Endothelial cell (in vitro differentiated cells): ENCODE measurements around the gene ASPM. TPM values are rescaled to one million over a fixed set of nuclear protein-coding genes. Genes with fewer than 3 reads are reported as not detected.

Experiments used
- total RNA-seq: library from RNA; stranded (reverse); fragmentation: NEBNext Ultra II Directional; extraction: Animal tissue kit (Norgen Biotek cat#: 25700); gene quantifications from one replicate; pipeline ENCODE4 v1.2.1, GENCODE V29; 2021; ENCODE audit not compliant: unreplicated experiment

The ASPM gene
- total RNA-seq, 1 donor from 2014 or later: 9.4 TPM

Other genes with a start within 250 kb of the ASPM start
- not detected for gene CFHR2, start 202.9 kb downstream of the ASPM start, total RNA-seq
- not detected for gene CFHR5, start 169.1 kb downstream of the ASPM start, total RNA-seq
- gene F13B, start 79.4 kb downstream of the ASPM start, total RNA-seq: not detected
- gene ZBTB41, start 54.6 kb upstream of the ASPM start, total RNA-seq: 7.6 TPM
- gene CRB1, start 121.6 kb upstream of the ASPM start, total RNA-seq: not detected